Caco-2 (cell line): Measurements from ENCODE around the gene TET3. TPM values are rescaled to one million over a fixed set of nuclear protein-coding genes. Genes with fewer than 3 reads are reported as not detected.

ENCODE experiments used
- BruUV-seq: library from RNA; stranded (reverse); fragments of 400-500 nt; replicated peaks from 2 replicates; lab custom pipeline; 2021; lab: Mats Ljungman, UMichigan
- CTCF ChIA-PET: fragments of 300-600 bp; sonication (Branson Sonifier 250); formaldehyde crosslinking; loops from one replicate; lab custom pipeline; 2022; ENCODE audit warnings: antibody characterized with exemption; lab: Charles Lee
- POLR2A ChIA-PET: fragments of 300-600 bp; sonication (Branson Sonifier 250); formaldehyde crosslinking; loops from one replicate; lab custom pipeline; 2022; ENCODE audit warnings: antibody characterized with exemption; lab: Charles Lee
- DNase-seq, 2 experiments: peaks; one replicate each; pipeline versions ENCODE4 v3.0.0 to v3.0.0-alpha.2; 2020 to 2022
- H3K27me3 ChIP-seq: replicated peaks from 2 replicates; pipeline ENCODE4 v1.6.0; 2011; ENCODE audit warnings: low read length; ENCODE audit not compliant: control insufficient read depth, insufficient read depth
- H3K36me3 ChIP-seq: 2 replicates; pipeline ENCODE4 v1.5.1; 2011; ENCODE audit warnings: low read length; ENCODE audit not compliant: control insufficient read depth, insufficient read depth
- H3K4me1 ChIP-seq: fragments of 250-450 bp; sonication (Bioruptor Pico); 2 replicates; pipeline ENCODE4 v1.5.1; 2020; ENCODE audit warnings: mild to moderate bottlenecking
- H3K4me3 ChIP-seq: 2 replicates; pipeline ENCODE4 v1.5.1; 2011; ENCODE audit warnings: low read depth, mild to moderate bottlenecking, control low read depth, low read length
- H3K9me3 ChIP-seq: fragments of 250-450 bp; sonication (Bioruptor Pico); 2 replicates; pipeline ENCODE4 v1.5.1; 2020; ENCODE audit warnings: mild to moderate bottlenecking, moderate library complexity
- H3K27ac Mint-ChIP-seq: one replicate; pipeline ENCODE4 v1.8.0; 2022; ENCODE audit warnings: mixed read lengths; ENCODE audit not compliant: unreplicated experiment
- H3K27me3 Mint-ChIP-seq: one replicate; pipeline ENCODE4 v1.8.0; 2022; ENCODE audit warnings: mixed read lengths; ENCODE audit not compliant: insufficient read depth, unreplicated experiment
- H3K36me3 Mint-ChIP-seq: one replicate; pipeline ENCODE4 v1.8.0; 2022; ENCODE audit warnings: mild to moderate bottlenecking, mixed read lengths; ENCODE audit not compliant: insufficient read depth, unreplicated experiment
- H3K4me1 Mint-ChIP-seq: one replicate; pipeline ENCODE4 v1.8.0; 2022; ENCODE audit warnings: low read depth, mixed read lengths; ENCODE audit not compliant: unreplicated experiment
- H3K4me3 Mint-ChIP-seq: one replicate; pipeline ENCODE4 v1.8.0; 2022; ENCODE audit warnings: mild to moderate bottlenecking, moderate library complexity, mixed read lengths; ENCODE audit not compliant: unreplicated experiment
- H3K9me3 Mint-ChIP-seq: one replicate; pipeline ENCODE4 v1.8.0; 2022; ENCODE audit warnings: mixed read lengths; ENCODE audit not compliant: unreplicated experiment
- CTCF ChIP-seq, 2 experiments: fragments of 200-600 bp in 1 of 2; IDR thresholded peaks; 1 replicate in 1 of 2; 2 replicates in 1 of 2; pipeline versions ENCODE4 v1.5.1 to v1.8.0; 2011 to 2022; ENCODE audit warnings: antibody characterized with exemption in 1 of 2, control low read depth in 1 of 2, inconsistent platforms in 1 of 2, low read depth in 1 of 2, low read length in 1 of 2, mild to moderate bottlenecking in 1 of 2, moderate library complexity in 1 of 2; ENCODE audit not compliant: insufficient read depth in 1 of 2, severe bottlenecking in 1 of 2, unreplicated experiment in 1 of 2
- intact Hi-C: fragments of 100-400 bp; cut with micrococcal nuclease; formaldehyde crosslinking; loops from one replicate; pipeline ENCODE4 v1.10.0; 2022; ENCODE audit not compliant: unreplicated experiment
- total RNA-seq: library from RNA; stranded (reverse); gene quantifications from 2 replicates; pipeline ENCODE4 v1.2.3, GENCODE V29; 2022

The TET3 gene
- total RNA-seq, 1 experiment from 2014 or later: 27.5 TPM

GRCh38 chr2:74009577-74009976 is 24.9 kb downstream of the TET3 start:
- Mint-ChIP-seq H3K9me3 (no peaks in the 10 kb centered on the region), H3K4me1 (peaks cover 25% of the 10 kb centered on the region), H3K36me3 (peaks cover 16% of the 10 kb centered on the region), H3K4me3 (no peak overlapping the region), H3K27ac (no peak overlapping the region), H3K27me3 (no peaks in the 10 kb centered on the region)
- POLR2A ChIA-PET: no interaction called here
- no TSS peak for BruUV-seq
- Histone ChIP-seq H3K4me3 (no peak overlapping the region), H3K36me3 (no peaks in the 10 kb centered on the region), H3K4me1 (0 out of 2 replicates have a peak, but pooled peaks cover 16% of the 10 kb centered on the region), H3K9me3 (no peaks in the 10 kb centered on the region), H3K27me3 (no peaks in the 10 kb centered on the region)
- TF ChIP-seq CTCF (IDR thresholded peaks at IDR 0.05; ENCODE audit: insufficient read depth in 1 of 2, low read depth in 1 of 2, low read length in 1 of 2, severe bottlenecking in 1 of 2, unreplicated experiment in 1 of 2): no peak
- CTCF ChIA-PET: no interaction called here
- DNase-seq: no peak
- intact Hi-C loops: no loop called here

- H3K27me3 ChIP-seq: no peaks in the 10 kb centered on the region
- peak in 1 of 2 experiments; percentile 25 for DNase-seq
- no peaks in the 10 kb centered on the region for H3K9me3 ChIP-seq
- Mint-ChIP-seq H3K9me3 (no peaks in the 10 kb centered on the region), H3K4me3 (no peak overlapping the region), H3K4me1 (peaks cover 25% of the 10 kb centered on the region), H3K27ac (no peak overlapping the region), H3K27me3 (no peaks in the 10 kb centered on the region), H3K36me3 (peaks cover 16% of the 10 kb centered on the region)
- no peak overlapping the region for H3K4me3 ChIP-seq
- BruUV-seq: no TSS peak
- TF ChIP-seq CTCF (IDR thresholded peaks at IDR 0.05; ENCODE audit: insufficient read depth in 1 of 2, low read depth in 1 of 2, low read length in 1 of 2, severe bottlenecking in 1 of 2, unreplicated experiment in 1 of 2): no peak
- no peaks in the 10 kb centered on the region for H3K36me3 ChIP-seq
- ChIA-PET POLR2A (no interaction called here), CTCF (no interaction called here)
- intact Hi-C loops: no loop called here
- 0 out of 2 replicates have a peak, but pooled peaks cover 16% of the 10 kb centered on the region for H3K4me1 ChIP-seq
These were observed 25.4 kb downstream of the TET3 start for GRCh38 chr2:74010087-74010541.

GRCh38 chr2:74011246-74011645 is 26.5 kb downstream of the TET3 start:
- intact Hi-C loops: no loop called here
- no peaks in the 10 kb centered on the region for H3K27me3 ChIP-seq
- 0 out of 2 replicates have a peak, but pooled peaks cover 16% of the 10 kb centered on the region for H3K4me1 ChIP-seq
- no peak for TF ChIP-seq CTCF (IDR thresholded peaks at IDR 0.05; ENCODE audit: insufficient read depth in 1 of 2, low read depth in 1 of 2, low read length in 1 of 2, severe bottlenecking in 1 of 2, unreplicated experiment in 1 of 2)
- no TSS peak for BruUV-seq
- Mint-ChIP-seq H3K4me1 (peaks cover 25% of the 10 kb centered on the region), H3K9me3 (no peaks in the 10 kb centered on the region), H3K27me3 (no peaks in the 10 kb centered on the region), H3K27ac (no peak overlapping the region), H3K4me3 (no peak overlapping the region), H3K36me3 (peaks cover 16% of the 10 kb centered on the region)
- no peaks in the 10 kb centered on the region; the same call in 1 of the 2 replicates for H3K9me3 ChIP-seq
- POLR2A ChIA-PET: interaction anchor here (0.5 kb wide), 1 partner anchor 641 kb away, joined by 3 read pairs; no protein-coding TSS in a partner anchor
- no peaks in the 10 kb centered on the region for H3K36me3 ChIP-seq
- no peak for DNase-seq
- CTCF ChIA-PET: interaction anchor here (0.6 kb wide), 1 partner anchor 109 kb away, joined by 3 read pairs; no protein-coding TSS in a partner anchor
- no peak overlapping the region for H3K4me3 ChIP-seq
